NT2/D1 (cell line): ENCODE measurements around the gene MTREX.

Experiments used
- YY1 ChIP-seq: IDR thresholded peaks from 2 replicates; pipeline ENCODE4 v1.6.1; 2011; ENCODE audit not compliant: insufficient read length, insufficient read depth
- ZNF274 ChIP-seq: IDR thresholded peaks from 2 replicates; pipeline ENCODE4 v1.6.1; 2011; ENCODE audit warnings: mild to moderate bottlenecking, low read depth, low read length

DNA sequence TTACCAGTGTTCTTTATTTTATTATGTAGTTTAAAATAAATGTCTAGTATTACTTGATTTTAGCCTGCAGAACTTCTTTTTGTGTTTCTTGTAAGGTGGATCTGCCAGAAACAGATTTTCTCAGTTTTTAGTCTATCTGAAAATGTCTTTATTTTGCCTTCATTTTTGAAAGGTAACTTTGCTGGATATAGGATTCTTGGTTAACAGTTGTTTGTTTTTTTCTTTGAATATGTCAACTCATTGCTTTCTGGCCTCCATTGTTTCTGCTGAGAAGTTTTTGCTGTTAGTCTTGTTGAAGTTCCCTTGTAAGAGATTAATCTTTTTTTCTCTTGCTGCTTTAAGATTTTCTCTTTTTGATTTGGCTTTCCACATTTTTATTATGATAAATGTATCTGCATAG is 75.5 kb downstream of the MTREX start:
- no peak for TF ChIP-seq ZNF274
- TF ChIP-seq YY1: no peak
